Glomerular endothelial cell (primary cell): Measurements from ENCODE around the gene SLX4IP. TPM values are rescaled to one million over a fixed set of nuclear protein-coding genes. Genes with fewer than 3 reads are reported as not detected.

Source experiments
- DNase-seq: peaks from one replicate; pipeline ENCODE4 v3.0.0-alpha.2; 2011; ENCODE audit warnings: low read depth, low spot score; ENCODE audit errors: extremely low read depth
- total RNA-seq: library from RNA; depleted of rRNA; stranded (reverse); fragments of >200 nt; gene quantifications from 2 replicates; pipeline ENCODE4 v1.2.3, GENCODE V29; 2015

Gene SLX4IP
- total RNA-seq, 1 donor from 2014 or later: 3.4 TPM

DNA sequence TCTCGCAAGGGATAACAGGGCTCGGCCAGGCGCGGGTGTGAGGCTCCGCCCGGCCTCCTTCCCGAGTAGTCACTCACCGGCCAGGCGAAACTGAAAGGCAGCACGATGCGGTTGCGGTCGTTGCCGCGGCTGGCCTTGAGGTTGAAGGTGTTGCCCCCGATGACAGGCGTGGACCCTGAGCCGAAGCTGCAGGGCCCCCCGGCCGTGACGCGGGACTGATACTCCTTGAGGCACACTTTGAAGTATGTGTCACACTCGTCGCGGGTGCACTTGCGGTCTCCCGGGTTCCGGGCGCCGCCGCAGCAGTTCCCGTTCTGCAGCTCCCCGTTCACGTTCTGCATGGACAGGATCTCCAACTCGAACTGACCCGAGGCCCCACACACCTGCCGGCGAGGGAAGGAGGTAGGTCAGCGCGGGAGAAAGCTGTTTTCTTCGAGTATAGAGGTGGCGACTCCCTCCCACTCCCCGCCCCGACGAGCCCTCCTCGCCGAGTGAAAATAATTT is 237.6 kb downstream of the SLX4IP start:
- no peak for DNase-seq

GRCh38 chr20:10673176-10673841 is 238.2 kb downstream of the SLX4IP start:
- no peak for DNase-seq

GRCh38 chr20:10673842-10674683 is 239.0 kb downstream of the SLX4IP start, which contains the start of gene JAG1:
TSS of gene JAG1 (minus strand) at chr20:10673999. CDS start at chr20:10673530, 469 bp downstream.
- DNase-seq: no peak

- no peak for DNase-seq
Observed at GRCh38 chr20:10674684-10675449, 239.8 kb downstream of the SLX4IP start.

GRCh38 chr20:10675450-10675848 is 240.3 kb downstream of the SLX4IP start:
- no peak for DNase-seq

- DNase-seq: no peak
Observed at GRCh38 chr20:10676518-10676917, 241.4 kb downstream of the SLX4IP start.

Other genes starting within 250 kb of the SLX4IP start
- 0.34 and 1.9 TPM in 2 replicates for gene SNAP25, start 216.5 kb upstream of the SLX4IP start, total RNA-seq
- gene MKKS, start 1.1 kb upstream of the SLX4IP start, total RNA-seq: 7.0 and 7.9 TPM in 2 replicates
- 104 and 155 TPM in 2 replicates for gene JAG1, start 238.7 kb downstream of the SLX4IP start, total RNA-seq